Activated CD8-positive, alpha-beta T cell treated with anti-CD3 and anti-CD28 coated beads for 36 hours (primary cell): ENCODE data around the gene CLDN6. TPM values are rescaled to one million over a fixed set of nuclear protein-coding genes. Genes with fewer than 3 reads are reported as not detected.

Experiments
- ATAC-seq: fragments of 200-7000 bp; cut with Tn5 transposase; one replicate; pipeline ENCODE4 v1.10.0; 2021; ENCODE audit warnings: mild to moderate bottlenecking, moderate library complexity
- CTCF ChIA-PET: fragments of 350-600 bp; sonication (Branson Sonifier 250); formaldehyde crosslinking; loops from one replicate; lab custom pipeline; 2021; ENCODE audit warnings: antibody characterized with exemption; lab: Charles Lee
- POLR2A ChIA-PET: fragments of 350-600 bp; sonication (Branson Sonifier 250); formaldehyde crosslinking; loops from one replicate; lab custom pipeline; 2021; ENCODE audit warnings: antibody characterized with exemption; lab: Charles Lee
- DNase-seq: peaks from one replicate; pipeline ENCODE4 v3.0.0-alpha.2; 2020
- H3K27ac Mint-ChIP-seq: one replicate; pipeline ENCODE4 v1.8.0; 2021; ENCODE audit warnings: mild to moderate bottlenecking, mixed read lengths
- H3K27me3 Mint-ChIP-seq: one replicate; pipeline ENCODE4 v1.8.0; 2021; ENCODE audit warnings: mixed read lengths
- H3K36me3 Mint-ChIP-seq: one replicate; pipeline ENCODE4 v1.8.0; 2021; ENCODE audit warnings: low read depth, mixed read lengths
- H3K4me1 Mint-ChIP-seq: one replicate; pipeline ENCODE4 v1.8.0; 2021; ENCODE audit warnings: low read depth, mixed read lengths
- H3K4me3 Mint-ChIP-seq: one replicate; pipeline ENCODE4 v1.8.0; 2021; ENCODE audit warnings: mild to moderate bottlenecking, moderate library complexity, mixed read lengths
- H3K9me3 Mint-ChIP-seq: one replicate; pipeline ENCODE4 v1.8.0; 2021; ENCODE audit warnings: mixed read lengths
- intact Hi-C: fragments of 100-400 bp; cut with micrococcal nuclease; formaldehyde crosslinking; loops from one replicate; pipeline ENCODE4 v1.10.0; 2022
- total RNA-seq, 2 experiments: library from RNA; stranded (reverse); gene quantifications; one replicate each; pipeline ENCODE4 v1.2.3, GENCODE V29; 2021
- TF ChIP-seq, protein P1 (sequence below): fragments of 200-600 bp; IDR thresholded peaks from one replicate; pipeline ENCODE4 v1.8.0; 2022; ENCODE audit warnings: antibody characterized with exemption, mild to moderate bottlenecking

Gene CLDN6
- total RNA-seq, 2 experiments from 2014 or later: not detected

DNA sequence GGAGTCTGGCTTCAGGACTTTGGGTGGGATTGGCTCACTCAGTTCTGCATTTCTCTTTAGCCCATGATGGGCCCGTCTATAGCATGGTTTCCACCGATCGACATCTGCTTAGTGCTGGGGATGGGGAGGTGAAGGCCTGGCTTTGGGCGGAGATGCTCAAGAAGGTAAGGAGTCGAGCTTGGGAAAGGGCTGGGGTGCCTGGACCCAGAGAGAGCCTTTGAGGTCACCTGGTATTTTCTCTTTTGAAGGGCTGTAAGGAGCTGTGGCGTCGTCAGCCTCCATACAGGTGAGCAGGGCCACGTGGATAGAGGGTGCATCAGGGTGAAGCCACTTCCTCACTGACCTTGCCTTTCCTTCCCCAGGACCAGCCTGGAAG, 8.0 kb upstream of the CLDN6 start:
- Mint-ChIP-seq H3K36me3 (peaks cover 14% of the 10 kb centered on the region), H3K4me3 (no peak overlapping the region), H3K27ac (no peak overlapping the region), H3K9me3 (no peaks in the 10 kb centered on the region), H3K4me1 (peaks cover 53% of the 10 kb centered on the region), H3K27me3 (peaks cover 20% of the 10 kb centered on the region)
- TF ChIP-seq, protein P1, sequence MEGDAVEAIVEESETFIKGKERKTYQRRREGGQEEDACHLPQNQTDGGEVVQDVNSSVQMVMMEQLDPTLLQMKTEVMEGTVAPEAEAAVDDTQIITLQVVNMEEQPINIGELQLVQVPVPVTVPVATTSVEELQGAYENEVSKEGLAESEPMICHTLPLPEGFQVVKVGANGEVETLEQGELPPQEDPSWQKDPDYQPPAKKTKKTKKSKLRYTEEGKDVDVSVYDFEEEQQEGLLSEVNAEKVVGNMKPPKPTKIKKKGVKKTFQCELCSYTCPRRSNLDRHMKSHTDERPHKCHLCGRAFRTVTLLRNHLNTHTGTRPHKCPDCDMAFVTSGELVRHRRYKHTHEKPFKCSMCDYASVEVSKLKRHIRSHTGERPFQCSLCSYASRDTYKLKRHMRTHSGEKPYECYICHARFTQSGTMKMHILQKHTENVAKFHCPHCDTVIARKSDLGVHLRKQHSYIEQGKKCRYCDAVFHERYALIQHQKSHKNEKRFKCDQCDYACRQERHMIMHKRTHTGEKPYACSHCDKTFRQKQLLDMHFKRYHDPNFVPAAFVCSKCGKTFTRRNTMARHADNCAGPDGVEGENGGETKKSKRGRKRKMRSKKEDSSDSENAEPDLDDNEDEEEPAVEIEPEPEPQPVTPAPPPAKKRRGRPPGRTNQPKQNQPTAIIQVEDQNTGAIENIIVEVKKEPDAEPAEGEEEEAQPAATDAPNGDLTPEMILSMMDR: no peak
- intact Hi-C loops: no loop called here
- POLR2A ChIA-PET: interaction anchor here (0.6 kb wide), 1 partner anchor 163 kb away, joined by 3 read pairs; no protein-coding TSS in a partner anchor
- ATAC-seq (no peak), DNase-seq (no peak)
- CTCF ChIA-PET: interaction anchor here (1.4 to 10.5 kb wide), 4 partner anchors 5 to 43 kb away, joined by 3 to 135 read pairs (median 110); partner anchors contain the start of genes CLDN6, HCFC1R1, THOC6 and TNFRSF12A

DNA sequence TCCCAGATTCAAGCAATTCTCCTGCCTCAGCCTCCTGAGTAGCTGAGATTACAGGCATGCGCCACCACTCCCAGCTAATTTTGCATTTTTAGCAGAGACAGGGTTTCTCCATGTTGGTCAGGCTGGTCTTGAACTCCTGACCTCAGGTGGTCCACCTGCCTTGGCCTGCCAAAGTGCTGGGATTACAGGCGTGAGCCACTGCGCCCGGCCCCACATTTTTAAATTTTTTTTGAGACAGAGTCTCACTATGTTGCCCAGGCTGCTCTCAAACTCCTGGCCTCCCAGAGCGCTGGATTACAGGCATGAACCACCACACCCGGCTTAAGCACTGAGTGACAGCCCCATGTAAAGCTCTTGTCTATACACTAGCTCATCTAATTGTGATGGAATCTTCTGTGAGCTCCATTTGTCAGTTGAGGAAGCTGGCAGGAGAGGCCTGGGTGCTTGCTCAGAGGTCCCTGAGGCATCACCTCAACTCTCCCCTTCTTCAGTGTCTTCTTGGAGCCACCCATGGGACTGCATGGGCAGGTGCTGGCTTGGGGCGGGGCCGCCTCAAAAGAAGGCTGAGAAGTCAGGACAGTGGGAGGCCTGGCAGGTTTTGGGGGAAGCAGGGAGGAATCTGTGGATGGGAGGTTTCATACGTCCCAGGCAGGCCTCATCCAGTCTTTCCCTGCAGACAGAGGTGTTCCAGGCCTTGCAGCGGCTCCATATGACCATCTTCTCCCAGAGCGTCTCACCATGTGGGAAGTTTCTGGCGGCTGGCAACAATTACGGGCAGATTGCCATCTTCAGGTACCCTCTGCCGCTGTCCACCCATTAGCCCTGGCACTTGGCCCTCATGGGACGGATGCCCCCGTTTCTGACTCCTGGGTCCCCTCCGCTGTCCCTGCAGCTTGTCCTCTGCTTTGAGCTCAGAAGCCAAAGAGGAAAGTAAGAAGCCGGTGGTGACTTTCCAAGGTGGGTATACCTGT, 7.3 kb upstream of the CLDN6 start:
- Mint-ChIP-seq H3K9me3 (no peaks in the 10 kb centered on the region), H3K4me1 (peaks cover 56% of the 10 kb centered on the region), H3K27ac (no peak overlapping the region), H3K36me3 (peaks cover 14% of the 10 kb centered on the region), H3K4me3 (peak overlapping the region; percentile 77), H3K27me3 (peaks cover 16% of the 10 kb centered on the region)
- CTCF ChIA-PET: interaction anchor here (1.4 to 10.5 kb wide), 5 partner anchors 6 to 104 kb away, joined by 3 to 135 read pairs (median 11); no protein-coding TSS in a partner anchor
- DNase-seq (no peak), ATAC-seq (no peak)
- POLR2A ChIA-PET: interaction anchor here (1.4 kb wide), 1 partner anchor 26 kb away, joined by 3 read pairs; no protein-coding TSS in a partner anchor
- TF ChIP-seq, protein P1: no peak
- intact Hi-C loops: no loop called here

DNA sequence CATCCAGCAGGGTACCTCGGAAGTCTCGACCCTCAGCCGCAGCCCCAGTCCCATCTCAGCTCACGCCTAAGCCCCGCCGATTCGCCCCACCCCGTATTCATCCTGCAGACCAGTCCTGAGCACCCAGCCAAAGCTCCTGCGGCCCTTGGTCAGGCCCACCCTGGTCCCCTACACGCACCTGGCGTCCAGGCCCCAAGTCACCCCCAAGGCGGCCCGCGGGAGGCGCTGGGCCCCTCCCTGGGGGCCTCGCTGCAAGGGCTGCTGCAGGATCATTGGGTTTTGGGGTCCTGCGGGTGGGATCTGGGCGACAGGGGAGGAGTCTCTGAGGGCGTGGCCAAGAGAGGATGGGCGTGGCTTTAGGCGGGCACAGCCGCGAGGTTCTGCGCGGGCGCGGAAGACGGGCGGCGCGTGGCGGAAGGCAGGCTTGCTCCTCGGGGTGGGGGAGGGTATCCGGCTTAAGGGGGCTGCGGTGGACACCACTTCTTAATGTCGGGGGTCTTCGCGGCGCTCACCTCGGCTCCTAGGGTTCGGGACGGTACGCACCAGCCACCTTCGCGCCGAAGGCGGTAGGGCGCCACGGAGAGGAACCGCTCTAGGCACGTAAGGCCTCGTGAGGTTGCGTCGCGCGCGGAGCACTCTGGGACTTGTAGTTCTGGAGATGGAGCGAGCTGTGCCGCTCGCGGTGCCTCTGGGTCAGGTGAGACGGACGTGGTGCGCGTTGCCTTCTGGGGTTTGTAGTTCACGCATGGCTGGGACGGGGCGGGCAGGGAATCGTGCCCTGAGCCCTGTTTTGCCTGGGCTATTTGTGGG, 5.9 kb upstream of the CLDN6 start, which contains the start of the genes HCFC1R1 and THOC6:
Gene HCFC1R1 (minus strand): TSS at position 274 of the 810 bp plus-strand sequence. CDS start 1 bp downstream, at position 273.
Gene THOC6 (plus strand): TSS at position 367 of the 810 bp plus-strand sequence. CDS start 292 bp downstream, at position 659.
- peak within 1 kb of the TSS; percentile 97 for H3K27ac Mint-ChIP-seq
- peak; percentile 99 for DNase-seq
- ChIA-PET CTCF (interaction anchor here (1.0 to 10.5 kb wide), 7 partner anchors 7 to 111 kb away, joined by 3 to 135 read pairs (median 7); partner anchors contain the start of gene ZNF213), POLR2A (interaction anchor here (0.5 to 1.3 kb wide), 5 partner anchors 10 to 376 kb away, joined by 3 read pairs; no protein-coding TSS in a partner anchor)
- peaks cover 14% of the 10 kb centered on the region for H3K36me3 Mint-ChIP-seq
- TF ChIP-seq, protein P1: no peak
- H3K4me3 Mint-ChIP-seq: peak within 1 kb of the TSS; percentile 77
- no peaks in the 10 kb centered on the region for H3K9me3 Mint-ChIP-seq
- peaks cover 50% of the 10 kb centered on the region for H3K4me1 Mint-ChIP-seq
- peaks cover 7% of the 10 kb centered on the region for H3K27me3 Mint-ChIP-seq
- peak; percentile 70 for ATAC-seq
- intact Hi-C loops: no loop called here

DNA sequence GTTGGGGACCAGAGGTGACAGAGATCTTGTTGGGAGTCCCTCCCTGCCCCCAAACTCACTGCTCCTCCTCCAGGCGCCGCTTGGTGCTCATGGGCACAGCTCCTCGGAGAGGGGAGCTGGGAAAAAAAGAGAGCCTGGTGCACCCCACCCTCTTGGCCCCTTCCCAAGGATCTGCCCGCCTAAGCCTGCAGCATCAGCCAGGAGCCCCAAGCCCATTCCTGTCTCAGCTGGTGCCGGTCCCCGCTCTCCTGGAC, 5.4 kb upstream of the CLDN6 start:
- peaks cover 48% of the 10 kb centered on the region for H3K4me1 Mint-ChIP-seq
- no peaks in the 10 kb centered on the region for H3K9me3 Mint-ChIP-seq
- POLR2A ChIA-PET: interaction anchor here (0.5 to 1.3 kb wide), 2 partner anchors 9 to 34 kb away, joined by 3 read pairs; no protein-coding TSS in a partner anchor
- no peak for DNase-seq
- H3K27ac Mint-ChIP-seq: peak overlapping the region; percentile 97
- intact Hi-C loops: no loop called here
- H3K27me3 Mint-ChIP-seq: peaks cover 4% of the 10 kb centered on the region
- peak overlapping the region; percentile 77 for H3K4me3 Mint-ChIP-seq
- ATAC-seq: no peak
- CTCF ChIA-PET: interaction anchor here (1.2 to 10.5 kb wide), 7 partner anchors 8 to 111 kb away, joined by 3 to 135 read pairs (median 7); partner anchors contain the start of gene ZNF213
- peaks cover 14% of the 10 kb centered on the region for H3K36me3 Mint-ChIP-seq
- TF ChIP-seq, protein P1: no peak
